C4-2B (cell line): ENCODE measurements around the gene SLC35D3.

Experiments
- CTCF ChIP-seq: fragments of 450-650 bp; conservative IDR thresholded peaks from 2 replicates; pipeline ENCODE4 v1.5.1; 2017; ENCODE audit warnings: mild to moderate bottlenecking
- ZFX ChIP-seq: fragments of 450-650 bp; IDR thresholded peaks from 2 replicates; pipeline ENCODE4 v1.6.1; 2017

DNA sequence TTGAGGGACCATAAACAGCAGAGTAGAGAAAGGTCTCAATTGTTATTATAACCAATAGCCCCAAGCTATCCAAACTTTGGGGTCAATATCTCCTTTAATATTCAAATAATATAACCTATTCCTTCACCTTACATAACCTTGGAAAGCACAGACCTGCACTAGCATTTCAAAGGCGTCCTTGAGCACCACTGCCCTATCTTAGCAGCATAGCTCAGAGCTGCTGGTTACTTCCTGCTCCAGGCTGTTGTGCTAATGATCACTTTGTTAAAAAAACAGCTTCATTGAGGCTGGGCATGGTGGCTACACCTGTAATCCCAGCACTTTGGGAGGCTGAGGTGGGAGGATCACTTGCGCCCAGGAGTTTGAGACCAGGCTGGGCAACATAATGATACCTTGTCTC is 10.5 kb downstream of the SLC35D3 start:
- TF ChIP-seq CTCF, result no peak
- no peak for TF ChIP-seq ZFX
